ENCODE measurements around the gene NBDY. TPM values are rescaled to one million over a fixed set of nuclear protein-coding genes. Genes with fewer than 3 reads are reported as not detected.

Gene NBDY
- total RNA-seq, 1 experiment from 2014 or later, result 53.1 TPM

GRCh38 chrX:56787734-56788152, 58.7 kb downstream of the NBDY start:
- Histone ChIP-seq H3K4me1 (ENCODE audit: insufficient read depth, low read length, poor library complexity, severe bottlenecking) (no peaks in the 10 kb centered on the region), H3K4me3 (ENCODE audit: low read depth, low read length, poor library complexity, severe bottlenecking) (no peak overlapping the region), H3K27me3 (replicated peaks; ENCODE audit: insufficient read depth, low read depth, low read length, poor library complexity) (no peaks in the 10 kb centered on the region), H3K27ac (ENCODE audit: low read depth, low read length, poor library complexity, severe bottlenecking) (no peak overlapping the region), H3K36me3 (ENCODE audit: insufficient read depth, low read length, poor library complexity, severe bottlenecking) (no peaks in the 10 kb centered on the region), H3K9me3 (ENCODE audit: low read depth, low read length, poor library complexity, severe bottlenecking) (no peaks in the 10 kb centered on the region)
- no peak for TF ChIP-seq CTCF (conservative IDR thresholded peaks at IDR 0.05; ENCODE audit: low read depth, low read length)
- no peak for TF ChIP-seq EZH2 (IDR thresholded peaks at IDR 0.05; ENCODE audit: borderline replicate concordance, low read depth, low read length, poor library complexity, severe bottlenecking)
- CTCF ChIA-PET, result interaction anchor here (0.7 kb wide), 1 partner anchor 190 kb away, joined by 3 read pairs; no protein-coding TSS in a partner anchor
- no TSS peak for BruUV-seq (replicated peaks)
- POLR2A ChIA-PET (ENCODE audit: low non-redundant PET), result no interaction called here
- no peak for DNase-seq (ENCODE audit: low spot score)
- intact Hi-C loops (cut with micrococcal nuclease; ENCODE audit: unreplicated experiment), result no loop called here

- BruUV-seq (replicated peaks), result no TSS peak
- POLR2A ChIA-PET (ENCODE audit: low non-redundant PET), result no interaction called here
These were observed 59.2 kb downstream of the NBDY start for GRCh38 chrX:56788229-56788628.

GRCh38 chrX:56788717-56789122, 59.7 kb downstream of the NBDY start:
- peak; percentile 40 for DNase-seq (ENCODE audit: low spot score)
- BruUV-seq (replicated peaks), result no TSS peak
- Histone ChIP-seq H3K4me3 (ENCODE audit: low read depth, low read length, poor library complexity, severe bottlenecking) (no peak overlapping the region), H3K27me3 (replicated peaks; ENCODE audit: insufficient read depth, low read depth, low read length, poor library complexity) (no peaks in the 10 kb centered on the region), H3K9me3 (ENCODE audit: low read depth, low read length, poor library complexity, severe bottlenecking) (no peaks in the 10 kb centered on the region), H3K4me1 (ENCODE audit: insufficient read depth, low read length, poor library complexity, severe bottlenecking) (no peaks in the 10 kb centered on the region), H3K27ac (ENCODE audit: low read depth, low read length, poor library complexity, severe bottlenecking) (no peak overlapping the region), H3K36me3 (ENCODE audit: insufficient read depth, low read length, poor library complexity, severe bottlenecking) (no peaks in the 10 kb centered on the region)
- TF ChIP-seq CTCF (conservative IDR thresholded peaks at IDR 0.05; ENCODE audit: low read depth, low read length) (peak; percentile 50), EZH2 (IDR thresholded peaks at IDR 0.05; ENCODE audit: borderline replicate concordance, low read depth, low read length, poor library complexity, severe bottlenecking) (no peak)
- ChIA-PET CTCF (interaction anchor here (0.7 kb wide), 1 partner anchor 189 kb away, joined by 3 read pairs; no protein-coding TSS in a partner anchor), POLR2A (ENCODE audit: low non-redundant PET) (no interaction called here)
- intact Hi-C loops (cut with micrococcal nuclease; ENCODE audit: unreplicated experiment), result no loop called here

More at GRCh38 chrX:56788229-56788628, 59.2 kb downstream of the NBDY start:
- Histone ChIP-seq H3K4me3 (ENCODE audit: low read depth, low read length, poor library complexity, severe bottlenecking) (no peak overlapping the region), H3K27me3 (replicated peaks; ENCODE audit: insufficient read depth, low read depth, low read length, poor library complexity) (no peaks in the 10 kb centered on the region), H3K9me3 (ENCODE audit: low read depth, low read length, poor library complexity, severe bottlenecking) (no peaks in the 10 kb centered on the region), H3K27ac (ENCODE audit: low read depth, low read length, poor library complexity, severe bottlenecking) (no peak overlapping the region), H3K4me1 (ENCODE audit: insufficient read depth, low read length, poor library complexity, severe bottlenecking) (no peaks in the 10 kb centered on the region), H3K36me3 (ENCODE audit: insufficient read depth, low read length, poor library complexity, severe bottlenecking) (no peaks in the 10 kb centered on the region)
- CTCF ChIA-PET, result interaction anchor here (0.7 kb wide), 1 partner anchor 190 kb away, joined by 3 read pairs; no protein-coding TSS in a partner anchor
- intact Hi-C loops (cut with micrococcal nuclease; ENCODE audit: unreplicated experiment), result no loop called here
- no peak for TF ChIP-seq CTCF (conservative IDR thresholded peaks at IDR 0.05; ENCODE audit: low read depth, low read length)
- TF ChIP-seq EZH2 (IDR thresholded peaks at IDR 0.05; ENCODE audit: borderline replicate concordance, low read depth, low read length, poor library complexity, severe bottlenecking), result no peak
- no peak for DNase-seq (ENCODE audit: low spot score)

Data from A673 (cell line).